Body of pancreas (tissue), 4 donors: ENCODE results near the gene SLC35F3. TPM values are rescaled to one million over a fixed set of nuclear protein-coding genes. Genes with fewer than 3 reads are reported as not detected.

Source experiments
- ATAC-seq: fragments of 150-250 bp; one replicate; pipeline ENCODE4 v1.9.1; 2016
- DNase-seq, 4 donors: peaks; one replicate each; pipeline ENCODE4 v3.0.0-alpha.2; 2019
- H3K27ac ChIP-seq, 4 donors: fragments of 200-600 bp; sonication (generic); 1 replicate in 3 of 4; 2 replicates in 1 of 4; pipeline versions ENCODE4 v1.5.1 to v1.6.1; 2016 to 2019; ENCODE audit warnings: mild to moderate bottlenecking in 1 of 4, mixed read lengths in 1 of 4, moderate library complexity in 1 of 4
- H3K27me3 ChIP-seq, 2 donors: fragments of 200-600 bp; sonication (generic); one replicate each; pipeline ENCODE4 v1.6.0; 2016; ENCODE audit warnings: mild to moderate bottlenecking in 1 of 2
- H3K36me3 ChIP-seq, 2 donors: fragments of 200-600 bp; sonication (generic); replicated peaks in 1 of 2; 2 replicates each; pipeline ENCODE4 v1.5.1; 2016; ENCODE audit warnings: low read depth in 2 of 2; ENCODE audit not compliant: insufficient read depth in 1 of 2
- H3K4me1 ChIP-seq: fragments of 200-600 bp; sonication (generic); one replicate; pipeline ENCODE4 v1.6.0; 2016
- H3K4me3 ChIP-seq, 2 donors: fragments of 200-600 bp; sonication (generic); 1 replicate in 1 of 2; 2 replicates in 1 of 2; pipeline ENCODE4 v1.5.1; 2016 to 2019
- H3K9me3 ChIP-seq, 3 donors: fragments of 200-600 bp; sonication (generic); 1 replicate in 2 of 3; 2 replicates in 1 of 3; pipeline ENCODE4 v1.5.1; 2016
- POLR2A ChIP-seq, 3 donors: fragments of 450-650 bp; IDR thresholded peaks; one replicate each; pipeline ENCODE4 v1.6.1; 2016; ENCODE audit warnings: antibody characterized with exemption in 3 of 3, mild to moderate bottlenecking in 2 of 3
- WGBS, 2 donors: methylation state at CpG; one replicate each; pipeline ENCODE4 v1.1.5; 2017; 5-methylcytosine and 5-hydroxymethylcytosine counted together
- intact Hi-C: fragments of 100-400 bp; cut with DNase I; formaldehyde crosslinking; loops from one replicate; pipeline ENCODE4 v1.15.1; 2023
- total RNA-seq, 2 donors: library from RNA; depleted of rRNA; stranded (reverse); fragments of >200 nt; gene quantifications; one replicate each; pipeline ENCODE4 v1.1.0, GENCODE V29; 2016
- TF ChIP-seq, protein P1 (sequence below), 7 experiments: fragments of 450-650 bp in 4 of 7; fragments of 200-600 bp in 3 of 7; sonication (generic) in 3 of 7; IDR thresholded peaks; one replicate each; pipeline ENCODE4 v1.5.1; 2016 to 2019; ENCODE audit warnings: antibody characterized with exemption in 7 of 7

SLC35F3 gene
- total RNA-seq, 2 donors from 2014 or later = 0.99 to 11.7 TPM

- intact Hi-C loops = no loop called here
- H3K4me3 ChIP-seq = no peak overlapping the region
- ATAC-seq = no peak
- H3K27me3 ChIP-seq = no peaks in the 10 kb centered on the region
- H3K4me1 ChIP-seq = peaks cover 13% of the 10 kb centered on the region
- H3K36me3 ChIP-seq = no peaks in the 10 kb centered on the region
- no peak for DNase-seq
- H3K27ac ChIP-seq = no peak overlapping the region
- no peaks in the 10 kb centered on the region for H3K9me3 ChIP-seq
- 83 to 85% methylated on average over 3 of the region's 3 CpGs for WGBS, 2 donors
- TF ChIP-seq, protein P1, sequence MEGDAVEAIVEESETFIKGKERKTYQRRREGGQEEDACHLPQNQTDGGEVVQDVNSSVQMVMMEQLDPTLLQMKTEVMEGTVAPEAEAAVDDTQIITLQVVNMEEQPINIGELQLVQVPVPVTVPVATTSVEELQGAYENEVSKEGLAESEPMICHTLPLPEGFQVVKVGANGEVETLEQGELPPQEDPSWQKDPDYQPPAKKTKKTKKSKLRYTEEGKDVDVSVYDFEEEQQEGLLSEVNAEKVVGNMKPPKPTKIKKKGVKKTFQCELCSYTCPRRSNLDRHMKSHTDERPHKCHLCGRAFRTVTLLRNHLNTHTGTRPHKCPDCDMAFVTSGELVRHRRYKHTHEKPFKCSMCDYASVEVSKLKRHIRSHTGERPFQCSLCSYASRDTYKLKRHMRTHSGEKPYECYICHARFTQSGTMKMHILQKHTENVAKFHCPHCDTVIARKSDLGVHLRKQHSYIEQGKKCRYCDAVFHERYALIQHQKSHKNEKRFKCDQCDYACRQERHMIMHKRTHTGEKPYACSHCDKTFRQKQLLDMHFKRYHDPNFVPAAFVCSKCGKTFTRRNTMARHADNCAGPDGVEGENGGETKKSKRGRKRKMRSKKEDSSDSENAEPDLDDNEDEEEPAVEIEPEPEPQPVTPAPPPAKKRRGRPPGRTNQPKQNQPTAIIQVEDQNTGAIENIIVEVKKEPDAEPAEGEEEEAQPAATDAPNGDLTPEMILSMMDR (IDR thresholded peaks at IDR 0.05) = no peak
- TF ChIP-seq POLR2A (IDR thresholded peaks at IDR 0.05) = no peak
Observed at GRCh38 chr1:234361102-234361603, 456.7 kb downstream of the SLC35F3 start.

DNA sequence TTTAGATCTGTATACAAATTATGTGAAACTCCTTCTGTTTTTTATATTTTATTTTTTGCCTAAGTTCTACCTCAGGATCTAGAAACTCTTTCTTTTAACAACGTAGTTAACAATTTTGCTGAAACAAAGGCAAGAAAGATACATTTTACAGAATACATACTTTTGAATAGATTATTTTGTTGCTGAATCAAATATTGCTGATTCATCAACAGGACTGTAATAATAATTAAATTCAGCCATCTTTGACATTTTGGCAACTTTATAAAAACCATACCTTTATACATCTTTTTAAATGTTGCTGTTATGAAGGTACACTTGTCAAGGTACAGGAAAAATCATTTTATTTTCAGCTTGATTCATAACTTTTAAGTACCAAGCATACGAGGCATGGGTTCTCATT lies 458.1 kb downstream of the SLC35F3 start:
- ATAC-seq (no peak), DNase-seq (no peak)
- no peaks in the 10 kb centered on the region for H3K27me3 ChIP-seq
- no peak for TF ChIP-seq POLR2A (IDR thresholded peaks at IDR 0.05)
- TF ChIP-seq, protein P1 (IDR thresholded peaks at IDR 0.05) = no peak
- no peaks in the 10 kb centered on the region for H3K36me3 ChIP-seq
- no peak overlapping the region for H3K4me3 ChIP-seq
- intact Hi-C loops = no loop called here
- 72 to 75% methylated on average over 2 of the region's 2 CpGs for WGBS, 2 donors
- peaks cover 13% of the 10 kb centered on the region for H3K4me1 ChIP-seq
- no peaks in the 10 kb centered on the region for H3K9me3 ChIP-seq
- no peak overlapping the region for H3K27ac ChIP-seq

DNA sequence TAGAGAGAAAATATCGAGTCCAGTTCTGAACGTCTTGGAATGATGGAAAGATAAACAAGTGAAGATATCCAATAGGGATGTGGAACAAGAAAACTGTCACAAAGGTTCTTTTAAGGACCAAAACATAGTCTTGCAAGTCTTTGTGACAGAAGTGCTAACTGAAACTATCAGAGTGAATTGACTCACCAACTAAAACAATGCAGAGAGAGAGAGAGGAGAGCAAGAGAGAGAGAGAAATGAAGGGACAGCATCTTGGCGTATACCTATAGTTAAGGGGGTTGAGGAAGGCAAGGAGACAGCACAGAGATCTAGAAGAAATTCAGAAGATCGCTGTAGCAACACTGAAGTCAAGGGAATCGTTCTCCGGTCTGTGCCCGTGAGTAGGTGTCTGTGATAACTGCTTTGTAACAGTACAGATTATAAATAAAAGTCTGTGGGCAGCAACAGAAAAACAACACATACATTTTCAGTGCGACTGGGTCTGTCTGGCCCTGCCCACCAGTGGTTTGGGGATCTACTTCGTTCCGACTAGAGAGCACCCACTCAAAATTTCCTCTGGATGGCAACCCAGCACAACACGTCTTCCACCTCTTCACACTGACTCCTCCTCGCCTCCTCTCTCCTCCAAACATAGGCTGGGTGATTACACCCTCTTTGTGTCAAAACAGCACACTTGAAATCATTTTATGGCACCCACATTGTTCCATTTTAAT lies 464.0 kb downstream of the SLC35F3 start:
- no peaks in the 10 kb centered on the region for H3K36me3 ChIP-seq
- H3K4me3 ChIP-seq = no peak overlapping the region
- H3K27me3 ChIP-seq = no peaks in the 10 kb centered on the region
- intact Hi-C loops = no loop called here
- H3K4me1 ChIP-seq = peaks cover 12% of the 10 kb centered on the region
- no peak for ATAC-seq
- H3K27ac ChIP-seq = no peak overlapping the region
- DNase-seq = no peak
- 67 to 78% methylated on average over 12 of the region's 12 CpGs for WGBS, 2 donors
- H3K9me3 ChIP-seq = no peaks in the 10 kb centered on the region
- no peak for TF ChIP-seq POLR2A (IDR thresholded peaks at IDR 0.05)
- TF ChIP-seq, protein P1 (IDR thresholded peaks at IDR 0.05) = no peak

DNA sequence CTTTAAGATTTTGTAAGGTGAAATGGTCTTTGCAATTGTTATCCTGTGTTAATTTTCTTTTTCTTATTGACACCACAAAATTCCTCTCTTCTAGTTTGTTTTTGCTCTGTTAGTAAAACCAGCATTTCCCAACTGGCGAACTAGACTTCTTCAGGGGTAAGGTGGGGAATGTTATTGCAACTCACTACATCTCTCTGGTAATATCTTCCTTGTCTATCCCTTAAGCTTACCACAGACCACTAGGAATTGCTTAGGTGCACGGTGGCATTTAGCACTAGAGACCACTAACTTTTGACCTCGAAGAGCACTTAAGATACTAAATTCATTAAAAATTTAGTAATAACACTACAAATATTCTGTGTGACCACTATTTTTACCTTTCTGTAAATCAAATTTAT lies 464.6 kb downstream of the SLC35F3 start:
- Histone ChIP-seq H3K36me3 (no peaks in the 10 kb centered on the region), H3K9me3 (no peaks in the 10 kb centered on the region), H3K27ac (no peak overlapping the region), H3K27me3 (no peaks in the 10 kb centered on the region), H3K4me1 (peaks cover 12% of the 10 kb centered on the region), H3K4me3 (no peak overlapping the region)
- WGBS, 2 donors = 77 to 80% methylated on average over 3 of the region's 3 CpGs
- intact Hi-C loops = no loop called here
- no peak for DNase-seq
- no peak for TF ChIP-seq POLR2A (IDR thresholded peaks at IDR 0.05)
- TF ChIP-seq, protein P1 (IDR thresholded peaks at IDR 0.05) = no peak
- ATAC-seq = no peak

- Histone ChIP-seq H3K27ac (no peak overlapping the region), H3K9me3 (no peaks in the 10 kb centered on the region), H3K27me3 (no peaks in the 10 kb centered on the region), H3K4me3 (no peak overlapping the region), H3K4me1 (peaks cover 19% of the 10 kb centered on the region), H3K36me3 (no peaks in the 10 kb centered on the region)
- 48 to 56% methylated on average over 1 of the region's 1 CpG for WGBS, 2 donors
- intact Hi-C loops = no loop called here
- ATAC-seq = no peak
- no peak for TF ChIP-seq POLR2A (IDR thresholded peaks at IDR 0.05)
- TF ChIP-seq, protein P1 (IDR thresholded peaks at IDR 0.05) = no peak
- no peak for DNase-seq
Observed at GRCh38 chr1:234369784-234370183, 465.3 kb downstream of the SLC35F3 start.
